GM12878 (cell line): ENCODE measurements around the gene PCBD1. TPM values are rescaled to one million over a fixed set of nuclear protein-coding genes. Genes with fewer than 3 reads are reported as not detected.

ENCODE experiments used
- ATAC-seq: fragments of 200-7000 bp; cut with Tn5 transposase; 3 replicates; pipeline ENCODE4 v1.9.1; 2020; ENCODE audit warnings: mild to moderate bottlenecking, moderate library complexity
- BruUV-seq: library from RNA; stranded (reverse); fragments of 400-500 nt; replicated peaks from 2 replicates; lab custom pipeline; 2021; lab: Mats Ljungman, UMichigan
- CTCF ChIA-PET: fragments of 300-600 bp; sonication (Branson Sonifier 250); formaldehyde crosslinking; extraction: SDS; loops from one replicate; lab custom pipeline; 2021; ENCODE audit warnings: inconsistent platforms; lab: Yijun Ruan, JAX
- POLR2A ChIA-PET: fragments of 350-600 bp; formaldehyde crosslinking; extraction: SDS; loops from one replicate; lab custom pipeline; 2021; ENCODE audit warnings: inconsistent platforms; lab: Charles Lee
- RAD21 ChIA-PET: fragments of 300-600 bp; sonication (Branson Sonifier 250); formaldehyde crosslinking; loops from one replicate; lab custom pipeline; 2023; ENCODE audit warnings: antibody characterized with exemption; ENCODE audit not compliant: unreplicated experiment; lab: Charles Lee
- SMC1A ChIA-PET: fragments of 300-600 bp; sonication (Branson Sonifier 250); formaldehyde crosslinking; loops from one replicate; lab custom pipeline; 2023; ENCODE audit not compliant: unreplicated experiment, uncharacterized antibody; lab: Charles Lee
- DNase-seq: peaks from one replicate; pipeline ENCODE4 v3.0.0-alpha.2; 2011; ENCODE audit warnings: low read depth, low spot score
- FAIRE-seq: peaks from 3 replicates; lab custom pipeline; 2011; peaks lifted over from hg19 to GRCh38; lab: Jason Lieb, UNC
- H2AFZ ChIP-seq: 2 replicates; pipeline ENCODE4 v1.6.0; 2011; ENCODE audit warnings: low read depth, low read length, control low read depth; ENCODE audit not compliant: control insufficient read depth
- H3K27ac ChIP-seq: 2 replicates; pipeline ENCODE4 v1.5.1; 2011; ENCODE audit warnings: control low read depth; ENCODE audit not compliant: control insufficient read depth, insufficient read depth
- H3K27me3 ChIP-seq, 2 experiments: replicated peaks in 1 of 2; 2 replicates each; pipeline versions ENCODE4 v1.6.0 to v1.6.1; 2011; ENCODE audit warnings: low read length in 1 of 2; ENCODE audit not compliant: control insufficient read depth in 2 of 2, insufficient read depth in 2 of 2
- H3K36me3 ChIP-seq, 2 experiments: 2 replicates each; pipeline ENCODE4 v1.5.1; 2011; ENCODE audit warnings: low read length in 1 of 2; ENCODE audit not compliant: control insufficient read depth in 2 of 2, insufficient read depth in 2 of 2
- H3K4me1 ChIP-seq: 2 replicates; pipeline ENCODE4 v1.6.1; 2011; ENCODE audit warnings: mild to moderate bottlenecking, low read length, moderate library complexity, mixed read lengths; ENCODE audit not compliant: control insufficient read depth, insufficient read depth
- H3K4me2 ChIP-seq: 2 replicates; pipeline ENCODE4 v1.6.0; 2011; ENCODE audit warnings: control low read depth; ENCODE audit not compliant: control insufficient read depth, insufficient read depth
- H3K4me3 ChIP-seq: fragments of 200-600 bp; sonication (generic); 2 replicates; pipeline ENCODE4 v1.5.1; 2016
- H3K79me2 ChIP-seq: 2 replicates; pipeline ENCODE4 v1.6.0; 2011; ENCODE audit warnings: low read length; ENCODE audit not compliant: control insufficient read depth, insufficient read depth
- H3K9ac ChIP-seq: 2 replicates; pipeline ENCODE4 v1.8.0; 2011; ENCODE audit warnings: low read length, control low read depth, mixed read lengths; ENCODE audit not compliant: control insufficient read depth, insufficient read depth
- H3K9me3 ChIP-seq: replicated peaks from 3 replicates; pipeline ENCODE4 v1.5.1; 2011; ENCODE audit warnings: mild to moderate bottlenecking, low read length; ENCODE audit not compliant: control insufficient read depth, insufficient read depth
- H4K20me1 ChIP-seq: 2 replicates; pipeline ENCODE4 v1.6.0; 2011; ENCODE audit not compliant: control insufficient read depth, insufficient read depth
- ASH2L ChIP-seq: fragments of 300-600, 200-600 bp; sonication (generic); IDR thresholded peaks from 2 replicates; pipeline ENCODE4 v1.6.1; 2017; ENCODE audit warnings: low read depth, mild to moderate bottlenecking, borderline replicate concordance
- BHLHE40 ChIP-seq, 2 experiments: fragments of 450-650 bp in 1 of 2; IDR thresholded peaks; 2 replicates each; pipeline ENCODE4 v1.6.1; 2011 to 2017; ENCODE audit warnings: low read depth in 2 of 2, borderline replicate concordance in 1 of 2, improper control_type of control experiment in 1 of 2, low read length in 1 of 2, mild to moderate bottlenecking in 1 of 2
- BRCA1 ChIP-seq: IDR thresholded peaks from 2 replicates; pipeline ENCODE4 v1.6.1; 2011; ENCODE audit warnings: low read depth, low read length, improper control_type of control experiment
- MYC ChIP-seq: IDR thresholded peaks from 2 replicates; pipeline ENCODE4 v1.6.1; 2011; ENCODE audit warnings: mild to moderate bottlenecking, low read length, moderate library complexity, inconsistent platforms; ENCODE audit not compliant: insufficient read depth, insufficient replicate concordance, insufficient read length, severe bottlenecking
- PML ChIP-seq: IDR thresholded peaks from 2 replicates; pipeline ENCODE4 v1.6.1; 2012; ENCODE audit warnings: low read length, inconsistent platforms
- SMAD5 ChIP-seq: IDR thresholded peaks from 2 replicates; pipeline ENCODE4 v1.6.1; 2016; ENCODE audit warnings: antibody characterized with exemption, low read depth
- SP1 ChIP-seq: IDR thresholded peaks from one replicate; pipeline ENCODE4 v1.6.1; 2011; ENCODE audit warnings: low read depth, low read length
- SUZ12 ChIP-seq: fragments of 200-600 bp; sonication (generic); IDR thresholded peaks from one replicate; pipeline ENCODE4 v1.6.1; 2018; ENCODE audit warnings: antibody characterized with exemption, mild to moderate bottlenecking; ENCODE audit not compliant: unreplicated experiment
- ZNF207 ChIP-seq: fragments of 450-650 bp; IDR thresholded peaks from 2 replicates; pipeline ENCODE4 v1.6.1; 2014; ENCODE audit warnings: antibody characterized with exemption, mild to moderate bottlenecking, borderline replicate concordance
- WGBS: methylation state at CpG from one replicate; pipeline ENCODE4 v1.1.6; 2016; ENCODE audit warnings: low lambda C conversion rate; ENCODE audit not compliant: insufficient replicate concordance, insufficient coverage; ENCODE audit errors: missing lambda C conversion rate; 5-methylcytosine and 5-hydroxymethylcytosine counted together
- in situ Hi-C: fragments of 300-500 bp; cut with MboI; formaldehyde crosslinking; loops from 9 replicates; pipeline ENCODE4 v1.14.3; 2018; ENCODE audit warnings: mixed read lengths
- intact Hi-C: fragments of 100-400 bp; cut with micrococcal nuclease; formaldehyde crosslinking; loops from one replicate; pipeline ENCODE4 v1.14.2; 2022; ENCODE audit not compliant: unreplicated experiment
- polyA plus RNA-seq, 11 experiments: library from polyadenylated mRNA; depleted of rRNA in 4 of 11; unstranded in 6 of 11; stranded (reverse) in 5 of 11; fragments of >200 nt; fragmentation: Nextera tagmentation in 4 of 11; fragmentation: Illumina TruSeq in 1 of 11; extraction: Ambion mirVana in 4 of 11; extraction: Trizol in 1 of 11; gene quantifications; 1 replicate in 1 of 11; 2 replicates in 10 of 11; pipeline versions ENCODE4 v1.2.1 to v1.2.3, GENCODE V29; 2011 to 2016; ENCODE audit warnings: inconsistent platforms in 2 of 11, missing spikeins in 2 of 11, low read depth in 1 of 11
- total RNA-seq, 4 experiments: library from RNA; depleted of rRNA in 3 of 4; stranded (reverse); fragments of >200 nt in 3 of 4; fragmentation: Illumina TruSeq in 1 of 4; extraction: Trizol in 1 of 4; gene quantifications; 2 replicates each; pipeline versions ENCODE4 v1.2.1 to v1.2.3, GENCODE V29; 2013 to 2021

The PCBD1 gene
- total and polyA plus RNA-seq, 10 of the 15 experiments (the other 5 are each of a cell fraction or from before 2014, with no cell fraction given) = 5.6 to 66.8 (median 34.2) TPM

- intact Hi-C loops = no loop called here
- H3K27me3 ChIP-seq = no peaks in the 10 kb centered on the region
- ATAC-seq (no peak), DNase-seq (no peak), FAIRE-seq (no peak)
- H3K79me2 ChIP-seq = no peaks in the 10 kb centered on the region
- CTCF ChIA-PET = interaction anchor here (1.4 to 1.5 kb wide), 2 partner anchors 313 to 403 kb away, joined by 3 read pairs; no protein-coding TSS in a partner anchor
- no peak overlapping the region for H3K4me3 ChIP-seq
- POLR2A ChIA-PET = no interaction called here
- TF ChIP-seq SMAD5 (no peak), ZNF207 (no peak), SUZ12 (no peak), ASH2L (no peak), SP1 (no peak), MYC (no peak), BRCA1 (no peak), PML (no peak), BHLHE40 (IDR thresholded peaks at IDR 0.05; ENCODE audit: borderline replicate concordance in 1 of 2, low read depth in 2 of 2, low read length in 1 of 2) (no peak)
- WGBS = 96% methylated on average over 1 of the region's 1 CpG
- RAD21 ChIA-PET = no interaction called here
- H2AFZ ChIP-seq = no peak overlapping the region
- H4K20me1 ChIP-seq = no peaks in the 10 kb centered on the region
- H3K9ac ChIP-seq = no peak overlapping the region
- no peaks in the 10 kb centered on the region; a peak in 1 of 4 replicates for H3K36me3 ChIP-seq
- H3K9me3 ChIP-seq = no peaks in the 10 kb centered on the region
- no peaks in the 10 kb centered on the region for H3K4me1 ChIP-seq
- SMC1A ChIA-PET = interaction anchor here (0.8 to 1.8 kb wide), 6 partner anchors 7 to 47 kb away, joined by 3 to 5 read pairs (median 3); no protein-coding TSS in a partner anchor
- no peak overlapping the region for H3K4me2 ChIP-seq
- no TSS peak for BruUV-seq
- no peak overlapping the region for H3K27ac ChIP-seq
- in situ Hi-C loops = no loop called here
These were observed 23.4 kb downstream of the PCBD1 start for GRCh38 chr10:70864935-70865334.
